ENCODE data around the gene PGAP3. TPM values are rescaled to one million over a fixed set of nuclear protein-coding genes. Genes with fewer than 3 reads are reported as not detected.

The PGAP3 gene
- total RNA-seq, 1 experiment from 2014 or later, result 5.9 TPM

DNA sequence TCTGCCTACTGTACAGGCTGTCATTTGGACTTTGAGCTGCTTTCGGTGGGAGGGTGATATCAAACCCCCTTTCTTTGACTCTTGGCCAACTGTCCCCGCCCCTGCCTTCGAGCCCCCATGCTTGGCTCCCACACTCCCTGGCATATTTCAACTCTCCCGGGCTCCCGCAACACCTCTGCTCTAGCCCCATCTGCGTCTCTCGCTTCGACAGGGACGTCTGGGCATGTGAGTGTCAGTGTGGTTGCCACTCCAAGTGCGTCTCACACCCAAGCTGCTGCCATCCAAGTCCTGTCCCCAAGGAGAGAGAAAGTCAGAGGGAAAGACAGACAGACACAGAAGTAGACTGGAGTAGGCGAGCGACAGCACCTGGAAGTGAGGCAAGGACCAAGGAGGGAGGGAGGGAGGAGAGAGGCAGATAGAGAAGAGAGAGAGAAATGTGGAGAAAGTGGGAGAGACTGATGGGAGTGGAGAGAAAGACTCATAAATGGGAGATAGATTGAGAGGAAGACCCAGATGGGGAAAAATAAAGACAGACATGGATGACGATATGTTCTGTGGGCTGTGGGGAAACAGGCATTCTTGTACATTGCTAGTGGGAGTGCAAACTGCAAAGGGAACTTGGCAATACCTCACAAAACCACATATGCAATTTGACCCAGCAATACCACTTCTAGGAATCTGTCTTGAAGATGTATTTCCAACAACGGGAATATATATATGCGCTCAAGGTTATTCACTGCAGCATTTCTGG is 39.1 kb downstream of the PGAP3 start:
- Histone ChIP-seq H3K4me2 (ENCODE audit: low read length) (no peak overlapping the region), H3F3A (ENCODE audit: low read length, unreplicated experiment) (no peaks in the 10 kb centered on the region), H3K9me3 (ENCODE audit: low read length) (no peaks in the 10 kb centered on the region), H3K4me3 (ENCODE audit: low read length) (no peak overlapping the region), H4K20me1 (ENCODE audit: low read length) (no peaks in the 10 kb centered on the region), H3K27ac (ENCODE audit: low read length) (no peak overlapping the region), H2AFZ (ENCODE audit: low read length) (no peak overlapping the region), H3K27me3 (ENCODE audit: low read length) (no peaks in the 10 kb centered on the region), H3K36me3 (ENCODE audit: low read depth, low read length) (no peaks in the 10 kb centered on the region), H3K9me2 (replicated peaks; ENCODE audit: low read length) (no peaks in the 10 kb centered on the region), H3K79me2 (ENCODE audit: low read length) (0 out of 2 replicates have a peak, but pooled peaks cover 5% of the 10 kb centered on the region), H3K9ac (ENCODE audit: low read length) (no peak overlapping the region), H3K4me1 (ENCODE audit: insufficient read depth, low read length) (no peaks in the 10 kb centered on the region)
- TF ChIP-seq, protein P1, sequence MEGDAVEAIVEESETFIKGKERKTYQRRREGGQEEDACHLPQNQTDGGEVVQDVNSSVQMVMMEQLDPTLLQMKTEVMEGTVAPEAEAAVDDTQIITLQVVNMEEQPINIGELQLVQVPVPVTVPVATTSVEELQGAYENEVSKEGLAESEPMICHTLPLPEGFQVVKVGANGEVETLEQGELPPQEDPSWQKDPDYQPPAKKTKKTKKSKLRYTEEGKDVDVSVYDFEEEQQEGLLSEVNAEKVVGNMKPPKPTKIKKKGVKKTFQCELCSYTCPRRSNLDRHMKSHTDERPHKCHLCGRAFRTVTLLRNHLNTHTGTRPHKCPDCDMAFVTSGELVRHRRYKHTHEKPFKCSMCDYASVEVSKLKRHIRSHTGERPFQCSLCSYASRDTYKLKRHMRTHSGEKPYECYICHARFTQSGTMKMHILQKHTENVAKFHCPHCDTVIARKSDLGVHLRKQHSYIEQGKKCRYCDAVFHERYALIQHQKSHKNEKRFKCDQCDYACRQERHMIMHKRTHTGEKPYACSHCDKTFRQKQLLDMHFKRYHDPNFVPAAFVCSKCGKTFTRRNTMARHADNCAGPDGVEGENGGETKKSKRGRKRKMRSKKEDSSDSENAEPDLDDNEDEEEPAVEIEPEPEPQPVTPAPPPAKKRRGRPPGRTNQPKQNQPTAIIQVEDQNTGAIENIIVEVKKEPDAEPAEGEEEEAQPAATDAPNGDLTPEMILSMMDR (conservative IDR thresholded peaks at IDR 0.05; ENCODE audit: low read depth, low read length), result no peak
- TF ChIP-seq EZH2 (IDR thresholded peaks at IDR 0.05; ENCODE audit: low read length, unreplicated experiment), result no peak
- no peak for TF ChIP-seq EZH2phosphoT487 (IDR thresholded peaks at IDR 0.05; ENCODE audit: borderline replicate concordance, low read length)
- DNase-seq (no peak), ATAC-seq (no peak)
- ChIA-PET POLR2A (ENCODE audit: unreplicated experiment) (no interaction called here), CTCF (interaction anchor here (0.6 kb wide), 1 partner anchor 27 kb away, joined by 3 read pairs; no protein-coding TSS in a partner anchor)
- intact Hi-C loops (cut with micrococcal nuclease), result no loop called here
- BruUV-seq (replicated peaks), result no TSS peak

DNA sequence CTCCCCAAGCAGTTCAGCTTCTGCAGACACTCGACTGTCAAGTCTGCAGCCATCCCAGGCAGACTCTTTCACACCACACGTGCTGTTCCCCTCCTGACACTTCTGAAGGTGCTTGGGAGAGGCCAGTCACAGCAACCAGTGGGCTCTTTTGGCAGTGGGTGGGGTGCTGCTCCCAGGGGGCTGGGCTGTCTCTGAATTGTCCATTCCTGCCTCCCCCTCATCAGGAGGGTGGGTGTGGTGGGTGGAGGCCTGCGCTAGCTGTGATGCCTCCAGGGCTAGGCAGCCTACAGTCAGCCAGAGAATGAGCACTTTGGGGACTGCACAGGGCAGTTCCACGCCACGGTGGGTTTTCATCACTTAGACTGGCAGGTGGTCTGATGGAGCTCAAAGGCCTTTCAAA is 40.6 kb downstream of the PGAP3 start:
- Histone ChIP-seq H4K20me1 (ENCODE audit: low read length) (no peaks in the 10 kb centered on the region), H3K79me2 (ENCODE audit: low read length) (peaks cover 21% of the 10 kb centered on the region; the same call in 1 of the 2 replicates), H3K27ac (ENCODE audit: low read length) (no peak overlapping the region), H3K27me3 (ENCODE audit: low read length) (no peaks in the 10 kb centered on the region), H3K36me3 (ENCODE audit: low read depth, low read length) (no peaks in the 10 kb centered on the region), H3K4me2 (ENCODE audit: low read length) (no peak overlapping the region), H3K4me3 (ENCODE audit: low read length) (no peak overlapping the region), H3K9me3 (ENCODE audit: low read length) (no peaks in the 10 kb centered on the region), H3F3A (ENCODE audit: low read length, unreplicated experiment) (no peaks in the 10 kb centered on the region), H2AFZ (ENCODE audit: low read length) (no peak overlapping the region), H3K4me1 (ENCODE audit: insufficient read depth, low read length) (0 out of 2 replicates have a peak, but pooled peaks cover 4% of the 10 kb centered on the region), H3K9ac (ENCODE audit: low read length) (no peak overlapping the region), H3K9me2 (replicated peaks; ENCODE audit: low read length) (no peaks in the 10 kb centered on the region)
- CTCF ChIA-PET, result no interaction called here
- POLR2A ChIA-PET (ENCODE audit: unreplicated experiment), result no interaction called here
- intact Hi-C loops (cut with micrococcal nuclease), result no loop called here
- no peak for ATAC-seq
- BruUV-seq (replicated peaks), result no TSS peak
- TF ChIP-seq, protein P1 (conservative IDR thresholded peaks at IDR 0.05; ENCODE audit: low read depth, low read length), result no peak
- TF ChIP-seq EZH2 (IDR thresholded peaks at IDR 0.05; ENCODE audit: low read length, unreplicated experiment), result no peak
- TF ChIP-seq EZH2phosphoT487 (IDR thresholded peaks at IDR 0.05; ENCODE audit: borderline replicate concordance, low read length), result no peak
- no peak for DNase-seq

DNA sequence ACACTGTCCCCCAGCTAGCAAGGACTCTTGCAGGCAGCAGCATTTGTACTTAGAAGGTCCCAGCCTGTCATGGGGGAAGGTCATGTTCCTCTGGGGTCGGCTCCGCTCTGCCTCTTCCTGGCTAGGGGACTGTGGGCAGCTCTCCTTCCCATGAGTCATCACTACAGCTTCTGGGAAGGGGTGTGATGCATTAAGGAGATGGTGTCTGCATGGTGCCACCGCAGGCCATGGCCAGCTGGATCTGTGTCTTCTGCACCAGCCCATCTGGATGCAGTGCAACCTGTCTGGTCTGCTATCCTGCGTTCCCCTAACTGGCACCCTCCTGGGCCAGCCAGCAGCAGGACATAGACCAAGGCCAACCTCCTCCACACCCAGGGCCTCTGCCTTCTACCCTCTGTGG is 44.6 kb downstream of the PGAP3 start:
- Histone ChIP-seq H3K4me2 (ENCODE audit: low read length) (no peak overlapping the region), H3K27me3 (ENCODE audit: low read length) (no peaks in the 10 kb centered on the region), H3K9ac (ENCODE audit: low read length) (no peak overlapping the region), H3K79me2 (ENCODE audit: low read length) (peaks cover 57% of the 10 kb centered on the region), H3K9me2 (replicated peaks; ENCODE audit: low read length) (no peaks in the 10 kb centered on the region), H2AFZ (ENCODE audit: low read length) (no peak overlapping the region), H3K4me1 (ENCODE audit: insufficient read depth, low read length) (peaks cover 7% of the 10 kb centered on the region; the same call in 1 of the 2 replicates), H3K27ac (ENCODE audit: low read length) (no peak overlapping the region), H3K36me3 (ENCODE audit: low read depth, low read length) (no peaks in the 10 kb centered on the region), H3F3A (ENCODE audit: low read length, unreplicated experiment) (no peaks in the 10 kb centered on the region), H3K9me3 (ENCODE audit: low read length) (no peaks in the 10 kb centered on the region), H3K4me3 (ENCODE audit: low read length) (no peak overlapping the region), H4K20me1 (ENCODE audit: low read length) (no peaks in the 10 kb centered on the region)
- TF ChIP-seq EZH2phosphoT487 (IDR thresholded peaks at IDR 0.05; ENCODE audit: borderline replicate concordance, low read length), result no peak
- TF ChIP-seq, protein P1 (conservative IDR thresholded peaks at IDR 0.05; ENCODE audit: low read depth, low read length), result no peak
- TF ChIP-seq EZH2 (IDR thresholded peaks at IDR 0.05; ENCODE audit: low read length, unreplicated experiment), result no peak
- DNase-seq (no peak), ATAC-seq (peak; percentile 51)
- ChIA-PET CTCF (interaction anchor here (0.9 kb wide), 1 partner anchor 8 kb away, joined by 4 read pairs; no protein-coding TSS in a partner anchor), POLR2A (ENCODE audit: unreplicated experiment) (no interaction called here)
- intact Hi-C loops (cut with micrococcal nuclease), result no loop called here
- no TSS peak for BruUV-seq (replicated peaks)

Measured in PC-3 (cell line).